Lower leg skin (tissue), 4 donors: ENCODE results near the gene TUBGCP3. TPM values are rescaled to one million over a fixed set of nuclear protein-coding genes. Genes with fewer than 3 reads are reported as not detected.

Experiments used
- DNase-seq, 2 donors: peaks; one replicate each; pipeline ENCODE4 v3.0.0-alpha.2; 2019; ENCODE audit warnings: low spot score in 2 of 2
- H3K4me3 ChIP-seq: fragments of 200-600 bp; sonication (generic); 2 replicates; pipeline ENCODE4 v1.5.1; 2017; ENCODE audit warnings: mild to moderate bottlenecking, low read depth; ENCODE audit not compliant: poor library complexity, severe bottlenecking
- POLR2A ChIP-seq, 2 donors: fragments of 450-650 bp; IDR thresholded peaks; one replicate each; pipeline ENCODE4 v1.6.1; 2016 to 2017; ENCODE audit warnings: antibody characterized with exemption in 2 of 2, mild to moderate bottlenecking in 1 of 2, moderate library complexity in 1 of 2
- WGBS, 2 donors: methylation state at CpG; one replicate each; pipeline ENCODE4 v1.1.5; 2018; 5-methylcytosine and 5-hydroxymethylcytosine counted together
- intact Hi-C: fragments of 100-400 bp; cut with DNase I; formaldehyde crosslinking; loops from one replicate; pipeline ENCODE4 v1.15.0; 2023; ENCODE audit warnings: low total_unique reads
- total RNA-seq, 4 donors: library from RNA; depleted of rRNA; stranded (reverse); fragments of >200 nt; gene quantifications; one replicate each; pipeline ENCODE4 v1.1.0, GENCODE V29; 2016
- TF ChIP-seq, protein P1 (sequence below), 3 donors: fragments of 450-650 bp; IDR thresholded peaks; one replicate each; pipeline ENCODE4 v1.5.1; 2016; ENCODE audit warnings: antibody characterized with exemption in 3 of 3, mild to moderate bottlenecking in 3 of 3, moderate library complexity in 2 of 3

TUBGCP3 gene
- total RNA-seq, 4 donors from 2014 or later: 20.0 to 35.4 (median 22.9) TPM

DNA sequence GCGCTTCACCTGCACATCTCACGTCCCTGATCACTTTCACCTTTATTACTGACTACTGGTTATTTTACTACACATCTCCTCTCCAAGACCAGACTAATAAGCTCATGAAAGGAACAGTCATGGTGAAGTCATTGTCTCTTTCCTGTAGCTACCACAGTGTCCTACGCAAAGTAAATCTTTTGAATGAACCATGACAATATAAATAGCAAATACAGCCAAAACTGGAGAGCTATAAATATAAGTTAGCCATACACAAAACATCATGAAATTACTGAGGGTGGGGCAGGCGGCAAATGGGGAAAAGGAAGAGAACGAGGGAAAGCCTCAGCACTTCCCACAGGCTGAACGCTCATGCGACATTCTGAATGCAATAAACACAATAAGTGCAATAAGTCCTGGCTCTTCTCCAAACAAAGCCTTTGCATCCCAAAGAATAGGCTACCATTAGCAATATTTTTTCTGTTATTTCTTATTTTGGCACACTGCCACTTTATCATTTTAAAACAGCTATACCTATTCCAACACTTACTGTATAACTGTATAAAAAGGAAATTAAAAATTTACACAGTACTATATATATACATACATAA is 62.5 kb downstream of the TUBGCP3 start:
- DNase-seq: no peak
- 96 to 98% methylated on average over 7 of the region's 7 CpGs for WGBS, 2 donors
- no peak overlapping the region for H3K4me3 ChIP-seq
- intact Hi-C loops: no loop called here
- TF ChIP-seq, protein P1, sequence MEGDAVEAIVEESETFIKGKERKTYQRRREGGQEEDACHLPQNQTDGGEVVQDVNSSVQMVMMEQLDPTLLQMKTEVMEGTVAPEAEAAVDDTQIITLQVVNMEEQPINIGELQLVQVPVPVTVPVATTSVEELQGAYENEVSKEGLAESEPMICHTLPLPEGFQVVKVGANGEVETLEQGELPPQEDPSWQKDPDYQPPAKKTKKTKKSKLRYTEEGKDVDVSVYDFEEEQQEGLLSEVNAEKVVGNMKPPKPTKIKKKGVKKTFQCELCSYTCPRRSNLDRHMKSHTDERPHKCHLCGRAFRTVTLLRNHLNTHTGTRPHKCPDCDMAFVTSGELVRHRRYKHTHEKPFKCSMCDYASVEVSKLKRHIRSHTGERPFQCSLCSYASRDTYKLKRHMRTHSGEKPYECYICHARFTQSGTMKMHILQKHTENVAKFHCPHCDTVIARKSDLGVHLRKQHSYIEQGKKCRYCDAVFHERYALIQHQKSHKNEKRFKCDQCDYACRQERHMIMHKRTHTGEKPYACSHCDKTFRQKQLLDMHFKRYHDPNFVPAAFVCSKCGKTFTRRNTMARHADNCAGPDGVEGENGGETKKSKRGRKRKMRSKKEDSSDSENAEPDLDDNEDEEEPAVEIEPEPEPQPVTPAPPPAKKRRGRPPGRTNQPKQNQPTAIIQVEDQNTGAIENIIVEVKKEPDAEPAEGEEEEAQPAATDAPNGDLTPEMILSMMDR (IDR thresholded peaks at IDR 0.05): no peak
- TF ChIP-seq POLR2A (IDR thresholded peaks at IDR 0.05): no peak

DNA sequence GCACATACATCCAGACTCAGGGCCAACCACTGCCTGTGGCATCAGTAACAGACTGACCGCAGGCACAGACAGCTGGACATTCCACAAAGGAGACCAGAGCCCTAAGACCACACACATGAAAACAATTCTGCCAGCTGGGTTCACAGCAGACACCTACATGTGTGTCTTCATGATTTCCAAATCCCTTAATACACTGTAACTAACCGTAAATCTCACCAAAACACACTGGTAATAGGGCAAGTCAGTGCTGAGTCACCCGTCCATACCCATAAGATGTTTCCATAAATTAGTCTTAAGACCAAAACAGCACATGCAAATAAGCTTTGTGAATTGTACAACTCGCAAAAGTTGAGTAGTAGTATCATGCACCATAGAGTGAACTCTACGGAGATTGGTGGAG is 65.4 kb downstream of the TUBGCP3 start:
- intact Hi-C loops: no loop called here
- DNase-seq: no peak
- H3K4me3 ChIP-seq: no peak overlapping the region
- WGBS, 2 donors: 92 to 96% methylated on average over 5 of the region's 5 CpGs
- TF ChIP-seq POLR2A (IDR thresholded peaks at IDR 0.05): no peak
- TF ChIP-seq, protein P1 (IDR thresholded peaks at IDR 0.05): no peak

DNA sequence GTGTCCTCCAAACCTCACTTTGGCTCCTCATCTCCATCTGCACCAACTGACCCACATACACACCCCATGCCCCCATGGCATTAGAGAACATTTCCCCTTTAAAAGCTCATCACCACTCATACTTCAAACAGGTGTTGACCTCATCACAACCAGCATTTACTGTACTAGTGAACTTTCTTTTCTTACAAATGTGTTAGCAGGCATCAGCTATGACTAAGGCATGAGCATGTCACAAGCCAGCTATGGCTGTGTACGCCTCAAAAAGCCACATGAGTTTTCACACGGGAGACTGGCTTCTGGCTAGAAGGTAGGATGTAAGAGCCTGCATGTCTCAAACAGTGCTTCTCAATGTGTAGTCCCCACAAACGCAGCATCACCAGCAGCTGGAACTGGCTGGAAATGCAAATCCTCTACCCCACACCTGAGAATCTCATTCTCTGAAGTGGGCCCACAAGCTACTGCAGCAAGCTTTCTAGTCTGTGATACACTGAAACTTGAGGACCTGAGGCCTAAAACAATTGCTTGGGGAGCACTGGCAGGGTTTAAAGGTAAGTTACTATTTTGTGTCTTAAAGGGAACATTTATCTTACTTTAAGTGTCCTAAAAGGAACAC is 66.8 kb downstream of the TUBGCP3 start:
- no peak for TF ChIP-seq POLR2A (IDR thresholded peaks at IDR 0.05)
- TF ChIP-seq, protein P1 (IDR thresholded peaks at IDR 0.05): no peak
- no peak for DNase-seq
- no peak overlapping the region for H3K4me3 ChIP-seq
- WGBS, 2 donors: 95 to 96% methylated on average over 3 of the region's 3 CpGs
- intact Hi-C loops: no loop called here

DNA sequence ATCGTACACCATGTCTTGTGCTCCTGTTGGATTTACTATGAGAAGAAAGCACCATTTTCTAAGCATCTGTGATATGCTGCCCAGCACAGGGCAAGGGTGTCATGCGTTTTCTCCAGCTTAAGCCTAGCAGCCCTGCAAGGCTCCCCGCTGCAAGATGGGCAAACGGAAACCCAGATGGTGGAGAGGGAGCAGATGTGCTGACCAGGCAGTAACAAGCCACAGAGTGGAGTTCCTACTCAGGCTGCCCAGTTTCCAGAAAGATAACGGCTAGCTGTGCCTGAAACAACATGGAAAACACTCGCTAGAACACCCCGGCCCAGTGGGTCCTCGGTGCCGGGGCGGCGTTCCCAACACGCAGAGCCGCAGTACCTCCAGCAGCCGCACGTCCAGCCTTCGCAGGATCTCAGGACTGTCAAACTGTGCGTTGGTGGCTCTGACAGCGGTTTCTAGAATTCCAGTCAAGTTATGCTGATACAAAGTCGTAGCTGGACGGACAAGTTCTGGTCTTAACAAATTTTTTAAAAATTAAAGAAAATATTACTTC is 68.4 kb downstream of the TUBGCP3 start:
- intact Hi-C loops: no loop called here
- H3K4me3 ChIP-seq: no peak overlapping the region
- 97% methylated on average over 20 of the region's 20 CpGs for WGBS, 2 donors
- no peak for DNase-seq
- TF ChIP-seq, protein P1 (IDR thresholded peaks at IDR 0.05): no peak
- TF ChIP-seq POLR2A (IDR thresholded peaks at IDR 0.05): no peak

DNA sequence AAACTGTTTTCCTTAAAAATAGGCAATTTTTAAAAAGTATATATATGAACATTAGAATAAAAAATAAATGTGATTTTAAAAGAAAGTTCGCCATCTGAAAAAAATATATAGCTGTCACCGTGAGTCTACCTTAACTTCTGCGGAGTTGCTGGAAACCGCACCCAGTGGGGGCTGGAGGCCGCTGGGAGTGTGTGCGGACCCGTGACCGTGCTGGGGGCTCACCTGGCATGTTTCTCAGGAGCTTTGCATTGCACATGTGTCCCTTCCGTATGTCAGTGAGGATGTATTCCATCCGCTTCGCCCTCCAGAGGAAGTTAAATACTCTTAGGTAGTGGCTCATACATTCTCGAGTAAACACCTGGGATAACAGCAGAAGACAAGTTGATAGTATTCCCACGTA is 71.7 kb downstream of the TUBGCP3 start:
- DNase-seq: no peak
- H3K4me3 ChIP-seq: no peak overlapping the region
- intact Hi-C loops: no loop called here
- no peak for TF ChIP-seq POLR2A (IDR thresholded peaks at IDR 0.05)
- TF ChIP-seq, protein P1 (IDR thresholded peaks at IDR 0.05): no peak
- 95 to 98% methylated on average over 13 of the region's 13 CpGs for WGBS, 2 donors
